H1 (cell line): Measurements from ENCODE around the gene STRIT1. TPM values are rescaled to one million over a fixed set of nuclear protein-coding genes. Genes with fewer than 3 reads are reported as not detected.

Experiments
- CTCF ChIA-PET: fragments of 300-600 bp; sonication (Branson Sonifier 250); formaldehyde crosslinking; loops from one replicate; lab custom pipeline; 2021; ENCODE audit not compliant: partially characterized antibody; lab: Charles Lee
- POLR2A ChIA-PET: fragments of 300-600 bp; sonication (Branson Sonifier 250); formaldehyde crosslinking; loops from one replicate; lab custom pipeline; 2021; ENCODE audit warnings: inconsistent platforms; ENCODE audit not compliant: partially characterized antibody; lab: Charles Lee
- DNase-seq, 2 experiments: peaks; one replicate each; pipeline versions ENCODE4 v3.0.0 to v3.0.0-alpha.2; 2010 to 2022; ENCODE audit warnings: low spot score in 2 of 2, low read depth in 1 of 2, mixed read lengths in 1 of 2
- FAIRE-seq: peaks from 2 replicates; lab custom pipeline; 2011; peaks lifted over from hg19 to GRCh38; lab: Jason Lieb, UNC
- H2AFZ ChIP-seq: 2 replicates; pipeline ENCODE4 v1.8.1; 2012; ENCODE audit warnings: low read length, inconsistent platforms
- H2AK5ac ChIP-seq: 2 replicates; pipeline ENCODE4 v1.6.1; 2013; ENCODE audit warnings: low read depth, low read length
- H2BK120ac ChIP-seq: replicated peaks from 2 replicates; pipeline ENCODE3; 2013; ENCODE audit warnings: low read depth, low read length, inconsistent platforms
- H2BK12ac ChIP-seq: 2 replicates; pipeline ENCODE4 v1.6.1; 2013; ENCODE audit warnings: low read depth, low read length
- H2BK15ac ChIP-seq: 2 replicates; pipeline ENCODE4 v1.6.1; 2013; ENCODE audit warnings: low read length
- H2BK20ac ChIP-seq: 2 replicates; pipeline ENCODE4 v1.6.1; 2013; ENCODE audit warnings: low read length
- H2BK5ac ChIP-seq: 2 replicates; pipeline ENCODE4 v1.6.1; 2013; ENCODE audit warnings: low read depth, low read length
- H3K14ac ChIP-seq: 2 replicates; pipeline ENCODE4 v1.6.1; 2013; ENCODE audit warnings: inconsistent platforms; ENCODE audit not compliant: insufficient read length
- H3K18ac ChIP-seq: 2 replicates; pipeline ENCODE4 v1.6.1; 2013; ENCODE audit warnings: low read length; ENCODE audit errors: extremely low read depth
- H3K23ac ChIP-seq: 2 replicates; pipeline ENCODE4 v1.6.1; 2013; ENCODE audit warnings: inconsistent platforms; ENCODE audit not compliant: insufficient read length
- H3K23me2 ChIP-seq: 2 replicates; pipeline ENCODE4 v1.6.1; 2013; ENCODE audit warnings: low read depth, low read length
- H3K27ac ChIP-seq: 2 replicates; pipeline ENCODE4 v1.6.1; 2011; ENCODE audit warnings: low read depth, low read length, inconsistent platforms
- H3K27me3 ChIP-seq, 4 experiments: replicated peaks in 1 of 4; 1 replicate in 1 of 4; 2 replicates in 3 of 4; pipeline versions ENCODE4 v1.6.1 to v1.8.1; 2011 to 2013; ENCODE audit warnings: low read length in 3 of 4, mild to moderate bottlenecking in 3 of 4, inconsistent platforms in 2 of 4, mixed read lengths in 2 of 4, moderate library complexity in 1 of 4; ENCODE audit not compliant: control insufficient read depth in 3 of 4, insufficient read depth in 3 of 4; ENCODE audit errors: extremely low read depth in 1 of 4
- H3K36me3 ChIP-seq, 4 experiments: 2 replicates each; pipeline versions ENCODE4 v1.6.1 to v1.8.1; 2011 to 2013; ENCODE audit warnings: mild to moderate bottlenecking in 4 of 4, low read length in 3 of 4, moderate library complexity in 2 of 4, control low read depth in 1 of 4, inconsistent platforms in 1 of 4; ENCODE audit not compliant: insufficient read depth in 4 of 4, control insufficient read depth in 2 of 4
- H3K4ac ChIP-seq: replicated peaks from 2 replicates; pipeline ENCODE3; 2013; ENCODE audit warnings: low read length, low read depth, mixed read lengths, inconsistent platforms; ENCODE audit not compliant: insufficient read length
- H3K4me1 ChIP-seq, 4 experiments: replicated peaks in 1 of 4; 1 replicate in 1 of 4; 2 replicates in 3 of 4; pipeline versions ENCODE4 v1.6.1 to v1.8.1; 2011 to 2013; ENCODE audit warnings: low read length in 3 of 4, inconsistent platforms in 2 of 4, mixed read lengths in 1 of 4; ENCODE audit not compliant: insufficient read depth in 4 of 4, control insufficient read depth in 3 of 4
- H3K4me2 ChIP-seq, 2 experiments: 2 replicates each; pipeline versions ENCODE4 v1.6.1 to v1.8.1; 2011 to 2013; ENCODE audit warnings: low read depth in 2 of 2, low read length in 2 of 2, control low read depth in 1 of 2, inconsistent platforms in 1 of 2, mild to moderate bottlenecking in 1 of 2; ENCODE audit not compliant: insufficient read depth in 1 of 2
- H3K4me3 ChIP-seq, 4 experiments: fragments of 200-600, 300-600 bp in 1 of 4; sonication (generic), shearing (Covaris generic), sonication (Bioruptor Twin) in 1 of 4; 2 replicates each; pipeline versions ENCODE4 v1.5.1 to v1.8.1; 2011 to 2016; ENCODE audit warnings: low read length in 4 of 4, low read depth in 3 of 4, control low read depth in 2 of 4, inconsistent platforms in 2 of 4, mild to moderate bottlenecking in 2 of 4, mixed read lengths in 1 of 4, moderate library complexity in 1 of 4; ENCODE audit not compliant: insufficient read depth in 2 of 4; ENCODE audit errors: extremely low read depth in 1 of 4
- H3K56ac ChIP-seq: replicated peaks from 2 replicates; pipeline ENCODE3; 2013; ENCODE audit warnings: low read depth, mild to moderate bottlenecking, mixed read lengths, low read length, inconsistent platforms; ENCODE audit not compliant: insufficient read length
- H3K79me1 ChIP-seq: 2 replicates; pipeline ENCODE4 v1.6.1; 2013; ENCODE audit warnings: low read depth, low read length, control low read depth
- H3K79me2 ChIP-seq, 2 experiments: 2 replicates each; pipeline versions ENCODE4 v1.6.1 to v1.8.1; 2012 to 2013; ENCODE audit warnings: low read length in 2 of 2, mild to moderate bottlenecking in 2 of 2, inconsistent platforms in 1 of 2; ENCODE audit not compliant: insufficient read depth in 2 of 2, control insufficient read depth in 1 of 2
- H3K9ac ChIP-seq, 4 experiments: replicated peaks in 1 of 4; 1 replicate in 1 of 4; 2 replicates in 3 of 4; pipeline versions ENCODE4 v1.6.1 to v1.8.1; 2011 to 2013; ENCODE audit warnings: low read depth in 3 of 4, low read length in 3 of 4, control low read depth in 2 of 4, mild to moderate bottlenecking in 2 of 4, moderate library complexity in 2 of 4, inconsistent platforms in 1 of 4; ENCODE audit errors: extremely low read depth in 1 of 4
- H3K9me3 ChIP-seq, 2 experiments: 2 replicates each; pipeline versions ENCODE4 v1.6.1 to v1.8.1; 2012 to 2013; ENCODE audit warnings: mild to moderate bottlenecking in 2 of 2, moderate library complexity in 2 of 2, control low read depth in 1 of 2, inconsistent platforms in 1 of 2, low read depth in 1 of 2, low read length in 1 of 2, mixed read lengths in 1 of 2; ENCODE audit not compliant: insufficient read depth in 2 of 2
- H4K20me1 ChIP-seq, 2 experiments: replicated peaks in 1 of 2; 2 replicates each; pipeline versions ENCODE3 to v1.8.1; 2011 to 2013; ENCODE audit warnings: inconsistent platforms in 2 of 2, low read length in 2 of 2, mild to moderate bottlenecking in 1 of 2; ENCODE audit not compliant: insufficient read depth in 2 of 2, control insufficient read depth in 1 of 2
- H4K5ac ChIP-seq: 2 replicates; pipeline ENCODE4 v1.6.1; 2013; ENCODE audit warnings: low read length, low read depth, mixed read lengths, inconsistent platforms; ENCODE audit not compliant: insufficient read length
- H4K8ac ChIP-seq: 2 replicates; pipeline ENCODE4 v1.8.0; 2013; ENCODE audit warnings: mild to moderate bottlenecking, moderate library complexity, low read length, inconsistent platforms; ENCODE audit not compliant: insufficient read depth; ENCODE audit errors: extremely low read depth
- H4K91ac ChIP-seq: replicated peaks from 2 replicates; pipeline ENCODE3; 2013; ENCODE audit warnings: low read length, mixed read lengths, inconsistent platforms; ENCODE audit not compliant: insufficient read length
- EZH2 ChIP-seq: fragments of 200-600 bp; sonication (generic); IDR thresholded peaks from 2 replicates; pipeline ENCODE4 v1.7.1; 2012; ENCODE audit warnings: low read depth, mild to moderate bottlenecking, moderate library complexity, low read length, inconsistent platforms; ENCODE audit not compliant: severe bottlenecking
- SP1 ChIP-seq: IDR thresholded peaks from 2 replicates; pipeline ENCODE4 v1.6.1; 2011; ENCODE audit warnings: low read depth, low read length
- polyA plus RNA-seq, 7 experiments: library from polyadenylated mRNA; depleted of rRNA in 3 of 7; stranded (reverse) in 5 of 7; unstranded in 2 of 7; fragments of >200 nt in 5 of 7; fragments of 200-250 nt in 2 of 7; gene quantifications; 1 replicate in 5 of 7; 2 replicates in 1 of 7; 4 replicates in 1 of 7; pipeline versions ENCODE4 v1.2.1 to v1.2.3, GENCODE V29; 2011 to 2013; ENCODE audit warnings: missing spikeins in 2 of 7, mixed read lengths in 2 of 7
- total RNA-seq: library from RNA; stranded (reverse); fragmentation: NEBNext Ultra II Directional; extraction: Animal tissue kit (Norgen Biotek cat#: 25700); gene quantifications from 2 replicates; pipeline ENCODE4 v1.2.1, GENCODE V29; 2021

Gene STRIT1
- total and polyA plus RNA-seq, 2 of the 8 experiments (the other 6 are each of a cell fraction or from before 2014, with no cell fraction given): 0.15 to 0.47 TPM

DNA sequence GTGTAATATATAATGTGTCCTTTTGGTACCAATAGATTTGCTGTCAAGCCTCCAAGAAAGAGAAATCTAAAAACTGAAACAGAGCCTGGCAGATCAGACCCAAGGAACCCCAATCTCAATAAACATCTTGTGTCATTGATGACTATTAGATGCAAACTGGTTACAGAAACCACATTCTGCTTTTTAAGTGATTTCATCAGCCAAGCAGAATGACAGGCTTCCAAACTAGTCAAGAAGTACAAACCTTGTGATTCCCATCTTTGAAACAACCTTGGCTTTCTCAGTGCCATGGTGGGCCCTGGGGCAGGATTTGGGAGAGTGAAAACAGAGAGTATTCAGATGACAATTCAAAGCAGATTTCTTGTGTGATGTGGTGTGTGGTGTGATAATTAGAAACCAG, 45.6 kb upstream of the STRIT1 start:
- H3K56ac ChIP-seq: no peak overlapping the region
- H2AK5ac ChIP-seq: no peak overlapping the region
- H2BK5ac ChIP-seq: no peak overlapping the region
- no peak overlapping the region for H3K18ac ChIP-seq
- H3K4me2 ChIP-seq: no peak overlapping the region
- H3K36me3 ChIP-seq: no peaks in the 10 kb centered on the region
- H2BK15ac ChIP-seq: no peak overlapping the region
- H3K4me1 ChIP-seq: peaks cover 0 to 3% (median 0%) of the 10 kb centered on the region in 4 experiments; a peak in 1 of 7 replicates
- no peak overlapping the region for H4K5ac ChIP-seq
- no peak overlapping the region for H3K14ac ChIP-seq
- no peak overlapping the region for H3K23ac ChIP-seq
- DNase-seq: no peak
- no peak overlapping the region for H3K9ac ChIP-seq
- no peak overlapping the region for H2BK12ac ChIP-seq
- no peaks in the 10 kb centered on the region for H3K23me2 ChIP-seq
- H3K79me2 ChIP-seq: no peaks in the 10 kb centered on the region
- H2AFZ ChIP-seq: no peak overlapping the region
- ChIA-PET CTCF (no interaction called here), POLR2A (no interaction called here)
- H4K91ac ChIP-seq: no peak overlapping the region
- H3K4ac ChIP-seq: no peak overlapping the region
- no peak for TF ChIP-seq EZH2
- no peak for TF ChIP-seq SP1
- H3K79me1 ChIP-seq: no peaks in the 10 kb centered on the region
- no peak overlapping the region for H4K8ac ChIP-seq
- FAIRE-seq: no peak
- H3K4me3 ChIP-seq: no peak overlapping the region
- H2BK120ac ChIP-seq: no peak overlapping the region
- no peaks in the 10 kb centered on the region for H3K27me3 ChIP-seq
- no peak overlapping the region for H2BK20ac ChIP-seq
- no peaks in the 10 kb centered on the region for H4K20me1 ChIP-seq
- H3K9me3 ChIP-seq: no peaks in the 10 kb centered on the region
- H3K27ac ChIP-seq: no peak overlapping the region
